HFFc6 (cell line): ENCODE results near the gene SAG. TPM values are rescaled to one million over a fixed set of nuclear protein-coding genes. Genes with fewer than 3 reads are reported as not detected.

Experiments used
- DNase-seq: peaks from one replicate; pipeline ENCODE4 v3.0.0-alpha.2; 2018
- H3K27ac Mint-ChIP-seq: 2 replicates; pipeline ENCODE4 v1.8.0; 2020; ENCODE audit warnings: mild to moderate bottlenecking, mixed read lengths
- H3K27me3 Mint-ChIP-seq: 2 replicates; pipeline ENCODE4 v1.8.0; 2021; ENCODE audit warnings: mild to moderate bottlenecking, moderate library complexity, mixed read lengths; ENCODE audit not compliant: insufficient read depth
- H3K36me3 Mint-ChIP-seq: 2 replicates; pipeline ENCODE4 v1.8.0; 2021; ENCODE audit warnings: low read depth, mixed read lengths
- H3K4me1 Mint-ChIP-seq: 2 replicates; pipeline ENCODE4 v1.8.0; 2020; ENCODE audit warnings: low read depth, mixed read lengths
- H3K4me3 Mint-ChIP-seq: 2 replicates; pipeline ENCODE4 v1.8.0; 2020; ENCODE audit warnings: mild to moderate bottlenecking, moderate library complexity, mixed read lengths
- H3K9me3 Mint-ChIP-seq: 2 replicates; pipeline ENCODE4 v1.8.0; 2020; ENCODE audit warnings: mild to moderate bottlenecking, mixed read lengths
- CTCF ChIP-seq: fragments of 200-600 bp; sonication (generic); IDR thresholded peaks from 2 replicates; pipeline ENCODE4 v1.5.0; 2021; ENCODE audit warnings: antibody characterized with exemption, mild to moderate bottlenecking
- total RNA-seq, 6 experiments: library from RNA; stranded (reverse); fragmentation: NEBNext Ultra II Directional; extraction: Animal tissue kit (Norgen Biotek cat#: 25700); gene quantifications; 2 replicates in 1 of 6; 3 replicates in 5 of 6; pipeline ENCODE4 v1.2.3, GENCODE V29; 2021

Gene SAG
- total RNA-seq, 6 experiments from 2014 or later: not detected

DNA sequence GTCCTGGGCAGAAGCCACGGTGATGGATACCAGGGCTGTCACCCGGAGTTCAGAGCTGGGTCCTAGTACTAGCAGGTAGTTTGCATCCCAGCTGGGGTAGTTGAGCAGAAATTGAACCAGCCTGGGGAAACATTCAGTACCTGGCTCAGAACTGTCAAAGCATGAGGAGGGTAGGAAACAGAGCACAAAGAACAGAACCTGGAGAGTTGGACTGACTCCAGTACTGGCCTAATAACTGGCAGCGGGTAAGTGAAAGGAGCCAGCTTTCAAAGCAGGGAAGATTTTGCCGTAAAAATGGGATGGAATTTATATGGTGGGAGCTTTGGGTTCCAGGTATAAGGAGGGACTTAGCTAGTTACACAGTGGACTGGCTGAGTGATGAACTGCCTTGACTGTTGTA is 32.4 kb upstream of the SAG start:
- H3K4me1 Mint-ChIP-seq: peaks cover 3% of the 10 kb centered on the region; the same call in 1 of the 2 replicates
- no peak for TF ChIP-seq CTCF
- H3K36me3 Mint-ChIP-seq: peaks cover 26% of the 10 kb centered on the region
- no peaks in the 10 kb centered on the region for H3K27me3 Mint-ChIP-seq
- H3K27ac Mint-ChIP-seq: no peak overlapping the region
- DNase-seq: no peak
- H3K9me3 Mint-ChIP-seq: no peaks in the 10 kb centered on the region
- no peak overlapping the region for H3K4me3 Mint-ChIP-seq

- no peak overlapping the region for H3K27ac Mint-ChIP-seq
- peaks cover 5% of the 10 kb centered on the region; the same call in 1 of the 2 replicates for H3K4me1 Mint-ChIP-seq
- H3K36me3 Mint-ChIP-seq: peaks cover 39% of the 10 kb centered on the region
- no peak for TF ChIP-seq CTCF
- no peaks in the 10 kb centered on the region for H3K9me3 Mint-ChIP-seq
- H3K4me3 Mint-ChIP-seq: no peak overlapping the region
- no peak for DNase-seq
- H3K27me3 Mint-ChIP-seq: peaks cover 2% of the 10 kb centered on the region
Observed at GRCh38 chr2:233278921-233279320, 28.7 kb upstream of the SAG start.

GRCh38 chr2:233280114-233280693 is 27.4 kb upstream of the SAG start:
- H3K4me1 Mint-ChIP-seq: peaks cover 5% of the 10 kb centered on the region; the same call in 1 of the 2 replicates
- H3K27ac Mint-ChIP-seq: peak overlapping the region; percentile 27; the same call in 1 of the 2 replicates
- no peaks in the 10 kb centered on the region for H3K9me3 Mint-ChIP-seq
- no peak for DNase-seq
- H3K36me3 Mint-ChIP-seq: peaks cover 36% of the 10 kb centered on the region
- no peak overlapping the region for H3K4me3 Mint-ChIP-seq
- no peak for TF ChIP-seq CTCF
- peaks cover 2% of the 10 kb centered on the region for H3K27me3 Mint-ChIP-seq

DNA sequence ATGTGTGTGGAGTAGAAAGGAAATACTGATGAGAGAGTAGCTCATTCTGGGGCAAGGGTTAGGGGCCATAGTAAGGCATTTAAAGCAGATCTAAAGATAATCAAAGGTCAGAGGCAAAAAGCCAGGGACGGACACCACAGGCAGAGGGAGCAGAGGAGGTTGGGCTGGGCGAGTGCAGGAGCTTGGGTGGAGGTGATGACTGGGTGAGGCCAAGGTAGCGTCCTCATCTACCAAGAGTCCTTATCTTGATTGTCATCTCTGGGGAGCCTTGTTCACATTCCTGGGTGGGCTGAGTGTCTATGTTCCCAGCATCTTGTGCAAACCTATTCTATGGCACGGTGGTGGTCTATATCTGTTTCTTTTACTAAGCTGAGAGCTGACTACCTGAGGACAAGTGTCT is 26.1 kb upstream of the SAG start:
- Mint-ChIP-seq H3K9me3 (no peaks in the 10 kb centered on the region), H3K27ac (no peak overlapping the region), H3K36me3 (peaks cover 38% of the 10 kb centered on the region), H3K27me3 (peaks cover 2% of the 10 kb centered on the region), H3K4me3 (no peak overlapping the region), H3K4me1 (peaks cover 13% of the 10 kb centered on the region)
- TF ChIP-seq CTCF: no peak
- DNase-seq: no peak

DNA sequence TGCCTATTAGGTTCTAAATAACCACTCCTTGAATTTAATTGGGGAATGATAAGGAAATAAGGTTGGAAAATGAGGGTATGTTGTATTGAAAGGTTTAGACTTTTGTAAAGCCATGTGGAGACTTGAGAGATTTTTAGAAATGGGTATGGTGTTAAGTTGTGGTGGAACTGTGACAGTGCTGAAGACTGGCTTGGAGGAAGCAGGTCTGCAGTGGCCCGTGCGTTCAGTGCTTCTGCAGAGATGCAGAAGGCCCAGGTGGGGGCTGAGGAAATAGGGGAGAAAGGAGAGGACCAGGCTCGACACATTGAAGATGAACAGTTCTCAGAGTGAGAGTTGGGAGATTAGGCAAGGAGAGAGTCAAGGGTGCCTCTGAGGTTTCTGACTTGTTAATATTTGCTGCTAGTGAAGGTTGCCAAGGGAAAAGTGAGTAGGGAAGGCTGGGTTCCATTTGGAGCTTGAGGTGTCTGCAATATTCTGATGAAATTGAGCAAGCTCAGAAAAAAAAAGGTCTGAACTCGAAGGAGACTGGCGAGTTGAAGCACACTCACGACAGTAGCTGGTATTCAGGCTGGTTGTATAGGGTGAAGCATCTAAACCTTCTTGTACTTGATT is 25.5 kb upstream of the SAG start:
- Mint-ChIP-seq H3K4me3 (no peak overlapping the region), H3K9me3 (no peaks in the 10 kb centered on the region), H3K36me3 (peaks cover 38% of the 10 kb centered on the region), H3K27ac (no peak overlapping the region), H3K4me1 (peaks cover 13% of the 10 kb centered on the region), H3K27me3 (peaks cover 2% of the 10 kb centered on the region)
- DNase-seq: no peak
- no peak for TF ChIP-seq CTCF
